SK-N-SH (cell line): ENCODE data around the gene PRRT2. TPM values are rescaled to one million over a fixed set of nuclear protein-coding genes. Genes with fewer than 3 reads are reported as not detected.
A peak's percentile ranks its signal among the peaks of the same experiment; 100 is the strongest.

ENCODE experiments used
- CTCF ChIA-PET: fragments of 300-600, 350-600 bp; formaldehyde crosslinking; extraction: SDS; loops from one replicate; lab custom pipeline; 2021; lab: Yijun Ruan, JAX
- POLR2A ChIA-PET: fragments of 350-600 bp; sonication (Branson Sonifier 250); formaldehyde crosslinking; extraction: SDS; loops from one replicate; lab custom pipeline; 2020; ENCODE audit warnings: antibody characterized with exemption, inconsistent platforms; lab: Yijun Ruan, JAX
- DNase-seq: peaks from one replicate; pipeline ENCODE4 v3.0.0; 2012
- H2AFZ ChIP-seq: fragments of 200-600 bp; sonication (generic); 2 replicates; pipeline ENCODE4 v1.8.1; 2016; ENCODE audit warnings: antibody characterized with exemption, mild to moderate bottlenecking, low read depth
- H3F3A ChIP-seq: fragments of 200-600 bp; sonication (generic); replicated peaks from 2 replicates; pipeline ENCODE3; 2016; ENCODE audit warnings: antibody characterized with exemption, mild to moderate bottlenecking; ENCODE audit not compliant: insufficient read depth
- H3K27ac ChIP-seq, 2 experiments: fragments of 200-500 bp in 1 of 2; fragments of 200-600 bp in 1 of 2; sonication (Bioruptor generic) in 1 of 2; sonication (generic), shearing (Covaris generic) in 1 of 2; 2 replicates each; pipeline versions ENCODE4 v1.5.1 to v1.6.1; 2014 to 2016; ENCODE audit warnings: low read depth in 2 of 2, inconsistent platforms in 1 of 2, low read length in 1 of 2, mild to moderate bottlenecking in 1 of 2, mixed read lengths in 1 of 2
- H3K27me3 ChIP-seq: fragments of 200-600 bp; sonication (generic), shearing (Covaris generic); 2 replicates; pipeline ENCODE4 v1.6.1; 2016; ENCODE audit warnings: mixed run types; ENCODE audit not compliant: insufficient read depth
- H3K36me3 ChIP-seq, 2 experiments: fragments of 200-500 bp in 1 of 2; fragments of 200-600 bp in 1 of 2; sonication (Bioruptor generic) in 1 of 2; sonication (generic) in 1 of 2; replicated peaks in 1 of 2; 2 replicates each; pipeline versions ENCODE3 to v1.5.1; 2014 to 2016; ENCODE audit warnings: low read length in 1 of 2, mild to moderate bottlenecking in 1 of 2; ENCODE audit not compliant: insufficient read depth in 2 of 2, control insufficient read depth in 1 of 2
- H3K4me1 ChIP-seq, 2 experiments: fragments of 200-500 bp in 1 of 2; fragments of 200-600 bp in 1 of 2; sonication (Bioruptor generic) in 1 of 2; sonication (generic), shearing (Covaris generic) in 1 of 2; 2 replicates each; pipeline versions ENCODE4 v1.5.1 to v1.6.1; 2014 to 2016; ENCODE audit warnings: low read depth in 1 of 2, low read length in 1 of 2, mixed run types in 1 of 2; ENCODE audit not compliant: insufficient read depth in 2 of 2, control insufficient read depth in 1 of 2
- H3K4me2 ChIP-seq: fragments of 200-600 bp; sonication (generic), shearing (Covaris generic); 2 replicates; pipeline ENCODE4 v1.6.1; 2017; ENCODE audit warnings: mixed run types
- H3K4me3 ChIP-seq, 2 experiments: fragments of 200-500 bp in 1 of 2; fragments of 200-600 bp in 1 of 2; sonication (Bioruptor generic) in 1 of 2; sonication (generic), shearing (Covaris generic) in 1 of 2; 2 replicates each; pipeline versions ENCODE4 v1.5.1 to v1.8.1; 2014 to 2016; ENCODE audit warnings: low read depth in 2 of 2, inconsistent platforms in 1 of 2, low read length in 1 of 2, mild to moderate bottlenecking in 1 of 2, mixed read lengths in 1 of 2, moderate library complexity in 1 of 2
- H3K79me2 ChIP-seq: fragments of 200-600 bp; sonication (generic); 2 replicates; pipeline ENCODE4 v1.8.1; 2017; ENCODE audit warnings: mild to moderate bottlenecking; ENCODE audit not compliant: insufficient read depth
- H3K9ac ChIP-seq: fragments of 200-600 bp; sonication (generic); 2 replicates; pipeline ENCODE4 v1.6.1; 2017; ENCODE audit warnings: mixed run types
- H3K9me2 ChIP-seq: fragments of 200-600 bp; sonication (generic); 2 replicates; pipeline ENCODE4 v1.6.1; 2017; ENCODE audit warnings: mixed run types
- H3K9me3 ChIP-seq: fragments of 200-600 bp; sonication (generic); 2 replicates; pipeline ENCODE4 v1.6.1; 2017; ENCODE audit warnings: mixed run types, mild to moderate bottlenecking, moderate library complexity
- H4K20me1 ChIP-seq: fragments of 200-600 bp; sonication (generic); 2 replicates; pipeline ENCODE4 v1.6.1; 2017; ENCODE audit warnings: mild to moderate bottlenecking, mixed run types; ENCODE audit not compliant: insufficient read depth
- CHD2 ChIP-seq: fragments of 150-350 bp; IDR thresholded peaks from 2 replicates; pipeline ENCODE4 v1.6.1; 2018; ENCODE audit warnings: low read length; ENCODE audit not compliant: partially characterized antibody
- CTCF ChIP-seq: fragments of 200-600 bp; sonication (generic); IDR thresholded peaks from 2 replicates; pipeline ENCODE4 v1.6.1; 2017; ENCODE audit warnings: antibody characterized with exemption, mild to moderate bottlenecking, moderate library complexity
- EP300 ChIP-seq, 2 experiments: IDR thresholded peaks; 2 replicates each; pipeline versions ENCODE4 v1.4.0 to v1.6.1; 2012; ENCODE audit warnings: borderline replicate concordance in 1 of 2, low read depth in 1 of 2, low read length in 1 of 2
- EZH2phosphoT487 ChIP-seq: fragments of 200-600 bp; sonication (generic); IDR thresholded peaks from 2 replicates; pipeline ENCODE4 v1.6.1; 2017; ENCODE audit warnings: low read depth, mixed run types, mild to moderate bottlenecking, antibody characterized with exemption, moderate library complexity, borderline replicate concordance
- FOXJ3 ChIP-seq: sonication (generic); formaldehyde crosslinking; IDR thresholded peaks from 2 replicates; pipeline ENCODE4 v1.5.1; 2020; ENCODE audit warnings: mild to moderate bottlenecking, missing genetic modification reagents
- FOXM1 ChIP-seq: IDR thresholded peaks from 2 replicates; pipeline ENCODE4 v1.4.0; 2012; ENCODE audit warnings: low read depth, mild to moderate bottlenecking
- GABPA ChIP-seq: IDR thresholded peaks from 2 replicates; pipeline ENCODE4 v1.4.0; 2012; ENCODE audit warnings: low read depth, mild to moderate bottlenecking
- GATA2 ChIP-seq: sonication (generic); formaldehyde crosslinking; IDR thresholded peaks from 2 replicates; pipeline ENCODE4 v1.5.0; 2020; ENCODE audit warnings: mild to moderate bottlenecking, missing genetic modification reagents
- IRF3 ChIP-seq: fragments of 150-350 bp; IDR thresholded peaks from 2 replicates; pipeline ENCODE4 v1.6.1; 2016; ENCODE audit warnings: mild to moderate bottlenecking, low read depth, low read length
- MEF2A ChIP-seq: IDR thresholded peaks from 2 replicates; pipeline ENCODE4 v1.4.0; 2012; ENCODE audit warnings: low read depth, borderline replicate concordance
- NRF1 ChIP-seq: IDR thresholded peaks from 2 replicates; pipeline ENCODE4 v1.6.1; 2012; ENCODE audit warnings: low read depth, mild to moderate bottlenecking, low read length
- RAD21 ChIP-seq: IDR thresholded peaks from 2 replicates; pipeline ENCODE4 v1.6.1; 2012; ENCODE audit warnings: mild to moderate bottlenecking, low read length
- RFX5 ChIP-seq: IDR thresholded peaks from 2 replicates; pipeline ENCODE4 v1.6.1; 2012; ENCODE audit warnings: mild to moderate bottlenecking, improper control_type of control experiment, low read length
- RXRA ChIP-seq: IDR thresholded peaks from 2 replicates; pipeline ENCODE4 v1.4.0; 2012; ENCODE audit warnings: low read depth, mild to moderate bottlenecking, borderline replicate concordance
- SMC3 ChIP-seq: IDR thresholded peaks from 2 replicates; pipeline ENCODE4 v1.6.1; 2012; ENCODE audit warnings: low read depth, low read length, improper control_type of control experiment
- TAF1 ChIP-seq: IDR thresholded peaks from 2 replicates; pipeline ENCODE4 v1.6.1; 2012; ENCODE audit warnings: low read depth, mild to moderate bottlenecking, low read length, moderate library complexity, borderline replicate concordance
- TEAD4 ChIP-seq: IDR thresholded peaks from 2 replicates; pipeline ENCODE4 v1.4.0; 2012; ENCODE audit warnings: mild to moderate bottlenecking, borderline replicate concordance; ENCODE audit not compliant: insufficient read depth
- YY1 ChIP-seq: IDR thresholded peaks from 2 replicates; pipeline ENCODE4 v1.4.0; 2012; ENCODE audit warnings: low read depth, mild to moderate bottlenecking
- WGBS: methylation state at CpG from one replicate; pipeline ENCODE4 v1.1.6; 2017; ENCODE audit warnings: low lambda C conversion rate; 5-methylcytosine and 5-hydroxymethylcytosine counted together
- polyA plus RNA-seq, 3 experiments: library from polyadenylated mRNA; depleted of rRNA; stranded (reverse); fragments of >200 nt; gene quantifications; 2 replicates each; pipeline ENCODE4 v1.2.3, GENCODE V29; 2012

Gene PRRT2
- polyA plus RNA-seq, 1 of the 3 experiments (the other 2 are of a cell fraction), result 28.1 TPM

GRCh38 chr16:29815032-29815721 is 3.2 kb downstream of the PRRT2 start:
- WGBS, result 26% methylated on average over 39 of the region's 39 CpGs
- H3K4me3 ChIP-seq, result peak overlapping the region; percentile 72 to 77
- peak overlapping the region; percentile 72 for H3K9ac ChIP-seq

GRCh38 chr16:29815793-29816693 is 4.0 kb downstream of the PRRT2 start, which contains the start of gene PAGR1:
Gene PAGR1 (plus strand): TSS chr16:29816152. CDS start chr16:29816526, 374 bp downstream.
- no peaks in the 10 kb centered on the region for H3K27me3 ChIP-seq
- peak within 1 kb of the TSS; percentile 72 for H3K9ac ChIP-seq
- H3K9me3 ChIP-seq, result no peaks in the 10 kb centered on the region
- peaks cover 6 to 11% of the 10 kb centered on the region in 2 experiments for H3K36me3 ChIP-seq
- H3F3A ChIP-seq, result peaks cover 36% of the 10 kb centered on the region
- peaks cover 26 to 55% of the 10 kb centered on the region in 2 experiments; a peak in 3 of 4 replicates for H3K4me1 ChIP-seq
- H3K4me2 ChIP-seq, result peak within 1 kb of the TSS; percentile 97
- CTCF ChIA-PET, result interaction anchor here (0.5 to 14.0 kb wide), 27 partner anchors 8 to 602 kb away, joined by 3 to 129 read pairs (median 4); partner anchors contain the start of genes ASPHD1, KCTD13, KIF22 and SEZ6L2
- H3K79me2 ChIP-seq, result peaks cover 77% of the 10 kb centered on the region
- H2AFZ ChIP-seq, result peak within 1 kb of the TSS; percentile 89
- WGBS, result 1% methylated on average over 39 of the region's 70 CpGs
- H3K27ac ChIP-seq, result peak within 1 kb of the TSS; percentile 64 to 94
- H4K20me1 ChIP-seq, result no peaks in the 10 kb centered on the region
- POLR2A ChIA-PET, result interaction anchor here (0.8 to 1.7 kb wide), 7 partner anchors 8 to 85 kb away, joined by 3 to 7 read pairs (median 4); partner anchors contain the start of genes CDIPT, KIF22, MAZ and SEZ6L2
- DNase-seq, result peak; percentile 93
- H3K4me3 ChIP-seq, result peak within 1 kb of the TSS; percentile 72 to 77
- H3K9me2 ChIP-seq, result no peaks in the 10 kb centered on the region
- peak; percentile 70; the same call in 1 of the 2 replicates for TF ChIP-seq RFX5
- TF ChIP-seq EP300 (IDR thresholded peaks at IDR 0.05; ENCODE audit: borderline replicate concordance in 1 of 2, low read depth in 1 of 2, low read length in 1 of 2), result no peak
- peak; percentile 99 for TF ChIP-seq YY1
- peak; percentile 65 for TF ChIP-seq RAD21
- peak; percentile 87 for TF ChIP-seq TAF1
- 0 out of 2 replicates have a peak, but pooled peaks have one; percentile 12 for TF ChIP-seq TEAD4
- TF ChIP-seq FOXJ3 (CRISPR knock-in tag), result no peak
- peak; percentile 56 for TF ChIP-seq GABPA
- no peak for TF ChIP-seq FOXM1
- TF ChIP-seq EZH2phosphoT487, result no peak
- TF ChIP-seq MEF2A, result no peak
- TF ChIP-seq RXRA, result no peak
- TF ChIP-seq SMC3, result peak; percentile 44
- TF ChIP-seq IRF3, result no peak
- TF ChIP-seq CHD2, result peak; percentile 58
- TF ChIP-seq NRF1, result peak; percentile 100

More at GRCh38 chr16:29815032-29815721, 3.2 kb downstream of the PRRT2 start:
- no peaks in the 10 kb centered on the region; the same call in 1 of the 2 replicates for H4K20me1 ChIP-seq
- ChIA-PET CTCF (interaction anchor here (0.5 to 14.0 kb wide), 22 partner anchors 7 to 603 kb away, joined by 3 to 129 read pairs (median 4); partner anchors contain the start of genes ASPHD1, KCTD13, SEZ6L2 and TAOK2), POLR2A (interaction anchor here (0.8 to 1.7 kb wide), 6 partner anchors 7 to 86 kb away, joined by 3 to 7 read pairs (median 4); partner anchors contain the start of genes CDIPT, KIF22 and MAZ)
- TF ChIP-seq GATA2 (CRISPR knock-in tag) (no peak), SMC3 (no peak), RFX5 (no peak), CTCF (no peak)
- peak overlapping the region; percentile 97 for H3K4me2 ChIP-seq
- H3K27me3 ChIP-seq, result no peaks in the 10 kb centered on the region
- peaks cover 41% of the 10 kb centered on the region for H3F3A ChIP-seq
- peaks cover 34 to 59% of the 10 kb centered on the region in 2 experiments for H3K4me1 ChIP-seq
- no peaks in the 10 kb centered on the region for H3K9me3 ChIP-seq
- H3K9me2 ChIP-seq, result no peaks in the 10 kb centered on the region
- peak overlapping the region; percentile 65 for H2AFZ ChIP-seq
- H3K79me2 ChIP-seq, result peaks cover 73% of the 10 kb centered on the region
- no peak for DNase-seq
- peak overlapping the region; percentile 64 to 94 for H3K27ac ChIP-seq
- H3K36me3 ChIP-seq, result peaks cover 10 to 11% of the 10 kb centered on the region in 2 experiments
